HCT116 (cell line): ENCODE data around the gene SNRNP25. TPM values are rescaled to one million over a fixed set of nuclear protein-coding genes. Genes with fewer than 3 reads are reported as not detected.

ENCODE experiments used
- ATAC-seq: fragments of 200-7000 bp; cut with Tn5 transposase; 2 replicates; pipeline ENCODE4 v1.9.1; 2020; ENCODE audit warnings: mild to moderate bottlenecking, moderate library complexity
- BruUV-seq: library from RNA; stranded (reverse); fragments of 400-500 nt; replicated peaks from 2 replicates; lab custom pipeline; 2021; lab: Mats Ljungman, UMichigan
- CTCF ChIA-PET: fragments of 300-600 bp; sonication (Branson Sonifier 250); formaldehyde crosslinking; loops from one replicate; lab custom pipeline; 2021; ENCODE audit warnings: antibody characterized with exemption; lab: Charles Lee
- POLR2A ChIA-PET: fragments of 300-600, 350-600 bp; sonication (Branson Sonifier 250); formaldehyde crosslinking; loops from one replicate; lab custom pipeline; 2021; ENCODE audit warnings: antibody characterized with exemption; lab: Charles Lee
- RAD21 ChIA-PET, 2 experiments: fragments of 300-600 bp; sonication (Branson Sonifier 250); formaldehyde crosslinking; loops; one replicate each; lab custom pipeline; 2023; ENCODE audit warnings: low total read pairs in 2 of 2; ENCODE audit not compliant: uncharacterized antibody in 2 of 2, unreplicated experiment in 2 of 2, low non-redundant PET in 1 of 2; lab: Charles Lee
- DNase-seq: peaks from one replicate; pipeline ENCODE4 v3.0.0-alpha.2; 2010; ENCODE audit warnings: low read depth, low spot score
- H2AFZ ChIP-seq: fragments of 200-600 bp; shearing (Covaris generic), sonication (generic); 2 replicates; pipeline ENCODE4 v1.6.1; 2017; ENCODE audit warnings: low read depth, mixed run types, mixed read lengths, antibody characterized with exemption, low read length; ENCODE audit not compliant: poor library complexity, severe bottlenecking
- H3K27ac ChIP-seq: 2 replicates; pipeline ENCODE4 v1.5.1; 2012; ENCODE audit warnings: low read depth, low read length
- H3K27me3 ChIP-seq: fragments of 200-600 bp; sonication (generic); 2 replicates; pipeline ENCODE4 v1.6.1; 2016; ENCODE audit warnings: mixed run types, low read length, mixed read lengths; ENCODE audit not compliant: insufficient read depth
- H3K36me3 ChIP-seq, 2 experiments: fragments of 200-500 bp in 1 of 2; fragments of 200-600 bp in 1 of 2; sonication (Bioruptor generic) in 1 of 2; sonication (generic) in 1 of 2; 2 replicates each; pipeline versions ENCODE4 v1.5.1 to v1.6.1; 2014 to 2016; ENCODE audit warnings: low read length in 2 of 2, inconsistent platforms in 1 of 2, mixed read lengths in 1 of 2, mixed run types in 1 of 2; ENCODE audit not compliant: insufficient read depth in 2 of 2, control insufficient read depth in 1 of 2
- H3K4me1 ChIP-seq, 2 experiments: fragments of 200-600 bp in 1 of 2; sonication (generic) in 1 of 2; 2 replicates each; pipeline versions ENCODE4 v1.5.1 to v1.6.1; 2012 to 2017; ENCODE audit warnings: low read length in 2 of 2, inconsistent platforms in 1 of 2, mild to moderate bottlenecking in 1 of 2, mixed read lengths in 1 of 2, mixed run types in 1 of 2, moderate library complexity in 1 of 2; ENCODE audit not compliant: insufficient read depth in 2 of 2, control insufficient read depth in 1 of 2
- H3K4me2 ChIP-seq: fragments of 200-600 bp; sonication (generic); 2 replicates; pipeline ENCODE4 v1.6.1; 2017; ENCODE audit warnings: mixed run types, low read length, mixed read lengths
- H3K4me3 ChIP-seq, 2 experiments: fragments of 200-600 bp in 1 of 2; sonication (generic) in 1 of 2; replicated peaks in 1 of 2; 2 replicates each; pipeline ENCODE4 v1.5.1; 2011 to 2016; ENCODE audit warnings: low read length in 2 of 2, control low read depth in 1 of 2, low read depth in 1 of 2, mild to moderate bottlenecking in 1 of 2, mixed read lengths in 1 of 2, mixed run types in 1 of 2
- H3K79me2 ChIP-seq: fragments of 200-600 bp; sonication (generic); 2 replicates; pipeline ENCODE4 v1.6.1; 2017; ENCODE audit warnings: mild to moderate bottlenecking, mixed run types, low read length, moderate library complexity, mixed read lengths; ENCODE audit not compliant: insufficient read depth
- H3K9ac ChIP-seq: fragments of 200-600 bp; sonication (generic); 2 replicates; pipeline ENCODE4 v1.6.1; 2016; ENCODE audit warnings: low read length, mixed read lengths
- H3K9me2 ChIP-seq: fragments of 200-600 bp; sonication (generic), shearing (Covaris generic); 2 replicates; pipeline ENCODE4 v1.6.1; 2017; ENCODE audit warnings: mixed run types, mild to moderate bottlenecking, moderate library complexity; ENCODE audit not compliant: insufficient read depth
- H3K9me3 ChIP-seq, 2 experiments: fragments of 200-500 bp in 1 of 2; fragments of 200-600 bp in 1 of 2; sonication (Bioruptor generic) in 1 of 2; sonication (generic) in 1 of 2; 2 replicates each; pipeline ENCODE4 v1.6.1; 2014 to 2017; ENCODE audit warnings: low read length in 2 of 2, mixed read lengths in 2 of 2, inconsistent platforms in 1 of 2, low read depth in 1 of 2, mild to moderate bottlenecking in 1 of 2, mixed run types in 1 of 2, moderate library complexity in 1 of 2; ENCODE audit not compliant: control insufficient read depth in 1 of 2, insufficient read depth in 1 of 2
- H4K20me1 ChIP-seq: fragments of 200-600 bp; sonication (generic), shearing (Covaris generic); 2 replicates; pipeline ENCODE4 v1.6.1; 2017; ENCODE audit warnings: mixed run types, mild to moderate bottlenecking, moderate library complexity; ENCODE audit not compliant: insufficient read depth
- CBX3 ChIP-seq: IDR thresholded peaks from 2 replicates; pipeline ENCODE4 v1.6.1; 2012; ENCODE audit warnings: low read depth
- EGR1 ChIP-seq: IDR thresholded peaks from 2 replicates; pipeline ENCODE4 v1.6.1; 2012; ENCODE audit warnings: low read depth
- FOSL1 ChIP-seq: IDR thresholded peaks from 2 replicates; pipeline ENCODE4 v1.6.1; 2012; ENCODE audit warnings: low read depth
- POLR2A ChIP-seq: IDR thresholded peaks from 2 replicates; pipeline ENCODE4 v1.7.0; 2011; ENCODE audit warnings: borderline replicate concordance; ENCODE audit not compliant: insufficient read depth, insufficient read length; ENCODE audit errors: extremely low read depth
- POLR2AphosphoS5 ChIP-seq: IDR thresholded peaks from 2 replicates; pipeline ENCODE4 v1.6.1; 2011; ENCODE audit warnings: mild to moderate bottlenecking, low read depth, low read length, moderate library complexity
- SIN3A ChIP-seq: IDR thresholded peaks from 2 replicates; pipeline ENCODE4 v1.6.1; 2012; ENCODE audit warnings: low read depth
- SP1 ChIP-seq: IDR thresholded peaks from 2 replicates; pipeline ENCODE4 v1.6.1; 2012; ENCODE audit warnings: low read depth
- SRF ChIP-seq: IDR thresholded peaks from 2 replicates; pipeline ENCODE4 v1.6.1; 2012; ENCODE audit warnings: low read depth
- ZNF274 ChIP-seq: fragments of 200-500 bp; sonication (Bioruptor generic); IDR thresholded peaks from 2 replicates; pipeline ENCODE4 v1.6.1; 2014; ENCODE audit warnings: mild to moderate bottlenecking, low read depth, low read length, inconsistent platforms
- intact Hi-C: fragments of 100-400 bp; cut with micrococcal nuclease; formaldehyde crosslinking; loops from 2 replicates; pipeline ENCODE4 v1.10.0; 2022
- total RNA-seq: library from RNA; stranded (reverse); gene quantifications from one replicate; pipeline ENCODE4 v1.2.1, GENCODE V29; 2021; ENCODE audit not compliant: unreplicated experiment
- TF ChIP-seq, protein P1 (sequence below): IDR thresholded peaks from 2 replicates; pipeline ENCODE4 v1.6.1; 2012
- TF ChIP-seq, protein P2 (sequence below): IDR thresholded peaks from 2 replicates; pipeline ENCODE4 v1.6.1; 2011; ENCODE audit warnings: mild to moderate bottlenecking, low read length, moderate library complexity; ENCODE audit not compliant: insufficient replicate concordance; ENCODE audit errors: extremely low read depth
- TF ChIP-seq, protein P3 (sequence below): IDR thresholded peaks from 2 replicates; pipeline ENCODE4 v1.6.1; 2012
- TF ChIP-seq, protein P4 (sequence below), 3 experiments: fragments of 200-600 bp in 1 of 3; sonication (generic) in 1 of 3; IDR thresholded peaks in 2 of 3; conservative IDR thresholded peaks in 1 of 3; 2 replicates each; pipeline ENCODE4 v1.5.1; 2012 to 2017; ENCODE audit warnings: low read depth in 2 of 3, low read length in 2 of 3, antibody characterized with exemption in 1 of 3, borderline replicate concordance in 1 of 3, control low read depth in 1 of 3, mild to moderate bottlenecking in 1 of 3, mixed read lengths in 1 of 3, mixed run types in 1 of 3, moderate library complexity in 1 of 3; ENCODE audit not compliant: insufficient read depth in 1 of 3
- TF ChIP-seq, protein P5 (sequence below): IDR thresholded peaks from 2 replicates; pipeline ENCODE4 v1.6.1; 2012; ENCODE audit warnings: low read depth

SNRNP25 gene
- total RNA-seq, 1 experiment from 2014 or later = 24.5 TPM

DNA sequence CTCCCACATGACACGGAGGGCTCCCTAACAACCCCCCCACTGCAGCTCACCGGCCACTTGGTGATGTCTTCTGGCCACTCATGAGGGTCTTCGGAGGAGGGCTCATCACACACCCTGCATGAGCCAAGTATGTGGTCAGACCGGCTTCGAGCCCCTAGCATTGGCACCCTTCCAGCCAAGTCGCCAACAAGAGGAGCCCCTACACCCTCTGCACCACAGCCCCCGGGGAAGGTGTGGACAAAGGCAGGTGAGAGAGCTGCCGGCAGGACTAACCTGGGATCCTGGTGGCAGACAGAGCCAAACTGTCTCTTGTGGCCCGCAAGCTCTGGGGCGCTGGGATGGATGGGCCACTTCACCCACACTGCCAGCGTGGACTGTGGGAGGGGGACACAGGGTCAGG, 6.5 kb downstream of the SNRNP25 start:
- no peak overlapping the region for H3K4me2 ChIP-seq
- H3K79me2 ChIP-seq = no peaks in the 10 kb centered on the region
- CTCF ChIA-PET = no interaction called here
- intact Hi-C loops = no loop called here
- no peak for ATAC-seq
- H4K20me1 ChIP-seq = no peaks in the 10 kb centered on the region
- no peak for DNase-seq
- TF ChIP-seq, protein P1, sequence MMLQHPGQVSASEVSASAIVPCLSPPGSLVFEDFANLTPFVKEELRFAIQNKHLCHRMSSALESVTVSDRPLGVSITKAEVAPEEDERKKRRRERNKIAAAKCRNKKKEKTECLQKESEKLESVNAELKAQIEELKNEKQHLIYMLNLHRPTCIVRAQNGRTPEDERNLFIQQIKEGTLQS = no peak
- TF ChIP-seq SP1 (no peak), SRF (no peak), EGR1 (no peak), POLR2A (no peak), ZNF274 (no peak), FOSL1 (no peak), SIN3A (no peak), POLR2AphosphoS5 (no peak), CBX3 (no peak)
- TF ChIP-seq, protein P2, sequence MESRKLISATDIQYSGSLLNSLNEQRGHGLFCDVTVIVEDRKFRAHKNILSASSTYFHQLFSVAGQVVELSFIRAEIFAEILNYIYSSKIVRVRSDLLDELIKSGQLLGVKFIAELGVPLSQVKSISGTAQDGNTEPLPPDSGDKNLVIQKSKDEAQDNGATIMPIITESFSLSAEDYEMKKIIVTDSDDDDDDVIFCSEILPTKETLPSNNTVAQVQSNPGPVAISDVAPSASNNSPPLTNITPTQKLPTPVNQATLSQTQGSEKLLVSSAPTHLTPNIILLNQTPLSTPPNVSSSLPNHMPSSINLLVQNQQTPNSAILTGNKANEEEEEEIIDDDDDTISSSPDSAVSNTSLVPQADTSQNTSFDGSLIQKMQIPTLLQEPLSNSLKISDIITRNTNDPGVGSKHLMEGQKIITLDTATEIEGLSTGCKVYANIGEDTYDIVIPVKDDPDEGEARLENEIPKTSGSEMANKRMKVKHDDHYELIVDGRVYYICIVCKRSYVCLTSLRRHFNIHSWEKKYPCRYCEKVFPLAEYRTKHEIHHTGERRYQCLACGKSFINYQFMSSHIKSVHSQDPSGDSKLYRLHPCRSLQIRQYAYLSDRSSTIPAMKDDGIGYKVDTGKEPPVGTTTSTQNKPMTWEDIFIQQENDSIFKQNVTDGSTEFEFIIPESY = no peak
- TF ChIP-seq, protein P3, sequence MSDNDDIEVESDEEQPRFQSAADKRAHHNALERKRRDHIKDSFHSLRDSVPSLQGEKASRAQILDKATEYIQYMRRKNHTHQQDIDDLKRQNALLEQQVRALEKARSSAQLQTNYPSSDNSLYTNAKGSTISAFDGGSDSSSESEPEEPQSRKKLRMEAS = no peak
- TF ChIP-seq, protein P4, sequence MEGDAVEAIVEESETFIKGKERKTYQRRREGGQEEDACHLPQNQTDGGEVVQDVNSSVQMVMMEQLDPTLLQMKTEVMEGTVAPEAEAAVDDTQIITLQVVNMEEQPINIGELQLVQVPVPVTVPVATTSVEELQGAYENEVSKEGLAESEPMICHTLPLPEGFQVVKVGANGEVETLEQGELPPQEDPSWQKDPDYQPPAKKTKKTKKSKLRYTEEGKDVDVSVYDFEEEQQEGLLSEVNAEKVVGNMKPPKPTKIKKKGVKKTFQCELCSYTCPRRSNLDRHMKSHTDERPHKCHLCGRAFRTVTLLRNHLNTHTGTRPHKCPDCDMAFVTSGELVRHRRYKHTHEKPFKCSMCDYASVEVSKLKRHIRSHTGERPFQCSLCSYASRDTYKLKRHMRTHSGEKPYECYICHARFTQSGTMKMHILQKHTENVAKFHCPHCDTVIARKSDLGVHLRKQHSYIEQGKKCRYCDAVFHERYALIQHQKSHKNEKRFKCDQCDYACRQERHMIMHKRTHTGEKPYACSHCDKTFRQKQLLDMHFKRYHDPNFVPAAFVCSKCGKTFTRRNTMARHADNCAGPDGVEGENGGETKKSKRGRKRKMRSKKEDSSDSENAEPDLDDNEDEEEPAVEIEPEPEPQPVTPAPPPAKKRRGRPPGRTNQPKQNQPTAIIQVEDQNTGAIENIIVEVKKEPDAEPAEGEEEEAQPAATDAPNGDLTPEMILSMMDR (IDR thresholded peaks at IDR 0.05 in 2 of 3, conservative IDR thresholded peaks at IDR 0.05 in 1 of 3; ENCODE audit: borderline replicate concordance in 1 of 3, insufficient read depth in 1 of 3, low read depth in 2 of 3, low read length in 2 of 3) = no peak
- TF ChIP-seq, protein P5, sequence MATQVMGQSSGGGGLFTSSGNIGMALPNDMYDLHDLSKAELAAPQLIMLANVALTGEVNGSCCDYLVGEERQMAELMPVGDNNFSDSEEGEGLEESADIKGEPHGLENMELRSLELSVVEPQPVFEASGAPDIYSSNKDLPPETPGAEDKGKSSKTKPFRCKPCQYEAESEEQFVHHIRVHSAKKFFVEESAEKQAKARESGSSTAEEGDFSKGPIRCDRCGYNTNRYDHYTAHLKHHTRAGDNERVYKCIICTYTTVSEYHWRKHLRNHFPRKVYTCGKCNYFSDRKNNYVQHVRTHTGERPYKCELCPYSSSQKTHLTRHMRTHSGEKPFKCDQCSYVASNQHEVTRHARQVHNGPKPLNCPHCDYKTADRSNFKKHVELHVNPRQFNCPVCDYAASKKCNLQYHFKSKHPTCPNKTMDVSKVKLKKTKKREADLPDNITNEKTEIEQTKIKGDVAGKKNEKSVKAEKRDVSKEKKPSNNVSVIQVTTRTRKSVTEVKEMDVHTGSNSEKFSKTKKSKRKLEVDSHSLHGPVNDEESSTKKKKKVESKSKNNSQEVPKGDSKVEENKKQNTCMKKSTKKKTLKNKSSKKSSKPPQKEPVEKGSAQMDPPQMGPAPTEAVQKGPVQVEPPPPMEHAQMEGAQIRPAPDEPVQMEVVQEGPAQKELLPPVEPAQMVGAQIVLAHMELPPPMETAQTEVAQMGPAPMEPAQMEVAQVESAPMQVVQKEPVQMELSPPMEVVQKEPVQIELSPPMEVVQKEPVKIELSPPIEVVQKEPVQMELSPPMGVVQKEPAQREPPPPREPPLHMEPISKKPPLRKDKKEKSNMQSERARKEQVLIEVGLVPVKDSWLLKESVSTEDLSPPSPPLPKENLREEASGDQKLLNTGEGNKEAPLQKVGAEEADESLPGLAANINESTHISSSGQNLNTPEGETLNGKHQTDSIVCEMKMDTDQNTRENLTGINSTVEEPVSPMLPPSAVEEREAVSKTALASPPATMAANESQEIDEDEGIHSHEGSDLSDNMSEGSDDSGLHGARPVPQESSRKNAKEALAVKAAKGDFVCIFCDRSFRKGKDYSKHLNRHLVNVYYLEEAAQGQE = no peak
- TF ChIP-seq, all 23 proteins: peak for 0
- RAD21 ChIA-PET = no interaction called here
- H3K4me3 ChIP-seq = no peak overlapping the region
- H3K9me2 ChIP-seq = no peaks in the 10 kb centered on the region
- BruUV-seq = no TSS peak
- H3K9me3 ChIP-seq = no peaks in the 10 kb centered on the region
- POLR2A ChIA-PET = no interaction called here
- H2AFZ ChIP-seq = no peak overlapping the region
- H3K9ac ChIP-seq = no peak overlapping the region
- H3K36me3 ChIP-seq = no peaks in the 10 kb centered on the region; a peak in 1 of 4 replicates
- H3K27me3 ChIP-seq = no peaks in the 10 kb centered on the region
- H3K4me1 ChIP-seq = no peaks in the 10 kb centered on the region
- no peak overlapping the region for H3K27ac ChIP-seq
